ENCODE data around the gene CACNA2D1. TPM values are rescaled to one million over a fixed set of nuclear protein-coding genes. Genes with fewer than 3 reads are reported as not detected.

CACNA2D1 gene
- total RNA-seq, 4 donors from 2014 or later, result 0.30 to 12.8 (median 2.4) TPM

DNA sequence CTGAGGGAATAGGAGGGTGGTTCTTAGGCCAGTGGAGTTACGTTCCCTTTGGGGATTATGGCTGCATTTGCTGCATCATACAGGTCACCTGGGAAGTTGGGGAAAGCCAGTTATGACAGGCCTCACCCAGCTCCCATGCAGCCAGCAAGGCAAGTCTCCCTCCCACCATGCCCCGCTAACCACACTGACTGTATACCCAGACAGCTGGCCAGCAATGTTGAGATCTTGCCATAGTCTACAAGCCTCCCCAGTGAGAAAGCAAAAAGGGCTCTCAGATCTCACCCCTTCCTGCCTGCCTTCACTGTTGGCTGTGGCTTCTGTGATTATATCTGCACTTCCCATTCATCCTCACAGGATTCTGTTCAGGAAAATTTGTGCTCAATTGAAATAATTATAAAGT is 540.5 kb downstream of the CACNA2D1 start:
- intact Hi-C loops (cut with DNase I), result no loop called here
- Histone ChIP-seq H3K36me3 (no peaks in the 10 kb centered on the region), H3K27ac (no peak overlapping the region), H3K4me3 (no peak overlapping the region), H3K9me3 (peaks cover 0 to 10% (median 0%) of the 10 kb centered on the region in 3 donors), H3K4me1 (no peaks in the 10 kb centered on the region), H3K27me3 (no peaks in the 10 kb centered on the region)
- WGBS, 2 donors, result 67 to 92% methylated on average over 2 of the region's 2 CpGs
- DNase-seq, result no peak
- TF ChIP-seq POLR2A (IDR thresholded peaks at IDR 0.05) (no peak), CTCF (IDR thresholded peaks at IDR 0.05) (no peak)

DNA sequence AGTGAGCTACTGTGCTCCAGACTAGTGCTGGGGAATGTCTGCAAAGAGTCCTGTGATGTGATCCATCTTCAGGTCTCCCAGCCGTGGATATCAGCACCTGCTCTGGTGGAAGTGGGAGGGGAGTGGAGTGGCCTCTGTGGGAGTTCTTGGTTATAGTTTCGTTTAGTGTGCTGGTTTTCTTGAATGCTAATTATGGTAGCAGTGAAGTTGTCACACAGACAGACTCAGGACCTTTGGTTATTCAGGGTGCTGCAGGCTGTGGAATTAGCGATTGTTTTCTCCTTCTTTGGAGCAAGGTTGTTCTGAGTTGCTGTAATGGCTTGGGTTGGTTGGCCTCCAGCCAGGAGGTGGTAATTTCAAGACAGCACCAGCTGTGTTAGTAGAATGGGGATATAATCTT is 541.0 kb downstream of the CACNA2D1 start:
- peaks cover 0 to 10% (median 0%) of the 10 kb centered on the region in 3 donors for H3K9me3 ChIP-seq
- intact Hi-C loops (cut with DNase I), result no loop called here
- TF ChIP-seq CTCF (IDR thresholded peaks at IDR 0.05), result no peak
- no peak for TF ChIP-seq POLR2A (IDR thresholded peaks at IDR 0.05)
- DNase-seq, result no peak
- H3K27ac ChIP-seq, result no peak overlapping the region
- H3K4me1 ChIP-seq, result no peaks in the 10 kb centered on the region
- no peaks in the 10 kb centered on the region for H3K36me3 ChIP-seq
- H3K27me3 ChIP-seq, result no peaks in the 10 kb centered on the region
- no peak overlapping the region for H3K4me3 ChIP-seq
- 79 to 83% methylated on average over 2 to 3 of the region's 3 CpGs for WGBS, 2 donors
